Tibial artery (tissue), 4 donors: ENCODE data around the gene PFDN5.

Source experiments
- DNase-seq, 2 donors: peaks; one replicate each; pipeline ENCODE4 v3.0.0-alpha.2; 2019
- H3K27ac ChIP-seq, 2 donors: fragments of 200-600 bp; sonication (generic) in 1 of 2; 1 replicate in 1 of 2; 2 replicates in 1 of 2; pipeline ENCODE4 v1.5.1; 2018 to 2019; ENCODE audit warnings: mild to moderate bottlenecking in 1 of 2
- H3K27me3 ChIP-seq, 2 donors: fragments of 200-600 bp; sonication (generic) in 1 of 2; one replicate each; pipeline versions ENCODE4 v1.5.1 to v1.6.0; 2016 to 2019
- H3K36me3 ChIP-seq, 3 donors: fragments of 200-600 bp; sonication (generic) in 2 of 3; one replicate each; pipeline ENCODE4 v1.5.1; 2016 to 2019; ENCODE audit warnings: mild to moderate bottlenecking in 2 of 3
- H3K4me1 ChIP-seq, 4 donors: fragments of 200-600 bp; sonication (generic) in 2 of 4; 1 replicate in 3 of 4; 2 replicates in 1 of 4; pipeline ENCODE4 v1.5.1; 2016 to 2019
- H3K4me3 ChIP-seq, 2 donors: fragments of 200-600 bp; sonication (generic) in 1 of 2; 1 replicate in 1 of 2; 2 replicates in 1 of 2; pipeline ENCODE4 v1.5.1; 2018 to 2019; ENCODE audit warnings: mild to moderate bottlenecking in 2 of 2
- H3K9me3 ChIP-seq, 3 donors: fragments of 200-600 bp; sonication (generic) in 1 of 3; one replicate each; pipeline ENCODE4 v1.5.1; 2016 to 2019
- CTCF ChIP-seq, 2 experiments: fragments of 200-600 bp in 1 of 2; fragments of 450-650 bp in 1 of 2; IDR thresholded peaks; one replicate each; pipeline ENCODE4 v1.5.1; 2017 to 2019; ENCODE audit warnings: antibody characterized with exemption in 2 of 2, mild to moderate bottlenecking in 1 of 2, moderate library complexity in 1 of 2
- intact Hi-C: fragments of 100-400 bp; cut with DNase I; formaldehyde crosslinking; loops from one replicate; pipeline ENCODE4 v1.15.0; 2023; ENCODE audit warnings: low total_unique reads

PFDN5 gene

DNA sequence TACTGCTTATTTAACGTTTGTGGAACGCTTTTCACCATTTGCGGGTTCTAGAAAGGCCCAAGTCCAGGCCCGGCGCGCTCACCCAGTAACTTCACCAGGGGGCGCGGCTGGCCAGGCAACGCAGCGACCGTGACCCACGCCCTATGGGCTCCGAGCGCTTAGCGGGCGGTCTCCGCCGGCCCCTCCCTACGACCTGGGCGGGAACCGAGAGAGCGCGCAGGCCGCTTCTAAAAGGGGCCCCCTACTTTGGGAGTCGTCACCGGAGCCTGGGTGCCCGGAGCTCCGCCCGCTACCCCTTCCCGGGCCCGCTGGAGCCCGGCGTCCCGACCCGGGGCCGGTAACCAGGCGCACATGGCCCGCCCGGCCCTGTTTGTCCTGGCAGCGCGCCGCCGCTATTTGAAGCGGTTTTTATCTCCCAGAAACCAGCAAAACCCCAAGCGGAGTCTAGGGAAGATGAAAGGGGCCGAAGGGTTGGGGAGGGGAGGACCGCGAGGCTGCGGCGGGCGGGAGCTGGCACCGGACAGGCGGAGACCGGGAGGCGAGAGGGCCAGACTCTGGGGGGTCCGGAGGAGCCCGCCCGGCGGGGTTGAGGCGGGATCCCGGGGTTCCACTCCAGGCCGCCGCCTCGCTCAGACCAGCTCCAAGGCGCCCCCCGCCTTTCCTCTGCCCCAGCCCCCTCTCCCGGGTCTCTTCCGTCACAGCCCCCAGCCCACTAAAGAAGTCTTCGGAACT, 29.6 kb downstream of the PFDN5 start:
- peak; percentile 94 to 96 for DNase-seq
- H3K36me3 ChIP-seq = no peaks in the 10 kb centered on the region
- peak; percentile 80 to 81 for TF ChIP-seq CTCF (IDR thresholded peaks at IDR 0.05)
- H3K27me3 ChIP-seq = no peaks in the 10 kb centered on the region
- peak overlapping the region; percentile 69 to 84 for H3K4me3 ChIP-seq
- no peaks in the 10 kb centered on the region for H3K9me3 ChIP-seq
- intact Hi-C loops = loop anchor here (2.0 kb wide), 1 partner anchor 20 kb away; no protein-coding TSS in a partner anchor
- H3K4me1 ChIP-seq = peaks cover 8 to 37% (median 21%) of the 10 kb centered on the region in 4 donors
- H3K27ac ChIP-seq = peak overlapping the region; percentile 90 to 91

DNA sequence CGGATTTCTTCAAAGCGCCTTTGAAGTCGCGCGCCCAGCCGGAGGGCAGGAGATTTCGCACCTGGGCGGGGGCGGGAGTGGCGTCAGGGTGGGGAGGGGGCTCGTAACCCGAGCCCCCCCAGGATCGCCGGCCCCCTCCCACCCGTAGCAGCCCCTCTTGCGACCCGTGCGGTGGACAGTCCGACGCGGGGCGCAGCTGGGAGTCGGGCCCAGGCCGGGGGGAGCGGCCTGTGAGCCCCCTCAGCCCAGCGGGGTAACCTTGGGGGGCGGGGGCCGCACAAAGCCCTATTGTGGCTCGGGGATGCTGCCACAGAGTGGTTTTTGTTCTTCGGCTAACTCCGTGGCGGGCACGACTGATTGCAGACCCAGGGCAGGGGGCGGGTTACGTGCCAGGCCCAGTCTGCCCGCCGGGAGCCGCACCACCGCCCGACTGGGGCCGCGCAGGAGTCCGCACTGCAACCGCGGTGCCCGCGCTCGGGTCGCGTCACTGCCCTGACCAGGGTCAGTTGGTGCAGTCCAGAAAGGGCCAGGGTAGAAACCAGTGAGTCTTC, 30.2 kb downstream of the PFDN5 start:
- H3K4me3 ChIP-seq = peak overlapping the region; percentile 69 to 84
- peak overlapping the region; percentile 90 to 91 for H3K27ac ChIP-seq
- no peaks in the 10 kb centered on the region for H3K27me3 ChIP-seq
- H3K4me1 ChIP-seq = peaks cover 3 to 31% (median 15%) of the 10 kb centered on the region in 4 donors
- H3K36me3 ChIP-seq = no peaks in the 10 kb centered on the region
- DNase-seq = peak in 1 of 2 donors; percentile 74
- no peaks in the 10 kb centered on the region for H3K9me3 ChIP-seq
- intact Hi-C loops = loop anchor here (2.0 kb wide), 1 partner anchor 19 kb away; no protein-coding TSS in a partner anchor
- peak in 1 of 2 experiments; percentile 10 for TF ChIP-seq CTCF (IDR thresholded peaks at IDR 0.05)

DNA sequence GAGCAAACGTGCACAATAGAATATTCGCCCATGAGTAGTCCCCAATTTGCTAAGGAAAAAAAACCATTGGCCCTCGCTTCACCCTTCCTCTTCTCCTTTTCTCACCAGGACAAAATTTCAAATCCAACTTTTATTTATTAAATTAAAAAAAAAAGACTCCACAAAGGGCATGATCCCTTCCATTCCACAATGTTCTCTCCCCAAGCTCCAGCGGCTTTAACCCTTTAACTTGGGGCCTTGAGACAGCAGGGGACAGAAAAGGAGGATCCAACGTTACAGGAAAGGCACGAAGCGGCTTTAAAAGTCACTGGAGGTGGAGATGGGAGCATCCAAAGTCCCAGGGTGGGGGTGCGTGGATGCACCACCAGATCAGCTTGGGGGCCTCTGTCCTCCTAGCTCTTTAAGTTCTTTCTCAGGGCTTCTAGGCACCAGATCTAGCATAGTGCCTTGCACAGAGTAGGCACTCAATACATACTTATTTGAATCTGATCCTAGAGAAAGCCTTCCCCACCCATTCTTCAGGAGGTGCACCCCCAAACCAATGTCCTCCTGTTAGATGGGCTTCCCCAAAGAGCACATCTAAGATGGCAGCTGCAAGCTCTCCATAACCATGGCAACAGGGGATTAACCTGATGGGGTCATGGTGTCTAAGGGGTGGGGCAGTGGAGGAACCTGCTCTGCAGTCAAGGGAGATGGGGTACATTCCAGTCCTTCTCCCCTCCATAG, 31.3 kb downstream of the PFDN5 start:
- Histone ChIP-seq H3K27me3 (peaks cover 0 to 5% of the 10 kb centered on the region in 2 donors), H3K27ac (no peak overlapping the region), H3K36me3 (no peaks in the 10 kb centered on the region), H3K9me3 (no peaks in the 10 kb centered on the region), H3K4me1 (peaks cover 0 to 28% (median 13%) of the 10 kb centered on the region in 4 donors), H3K4me3 (no peak overlapping the region)
- TF ChIP-seq CTCF (IDR thresholded peaks at IDR 0.05) = no peak
- DNase-seq = no peak
- intact Hi-C loops = no loop called here

DNA sequence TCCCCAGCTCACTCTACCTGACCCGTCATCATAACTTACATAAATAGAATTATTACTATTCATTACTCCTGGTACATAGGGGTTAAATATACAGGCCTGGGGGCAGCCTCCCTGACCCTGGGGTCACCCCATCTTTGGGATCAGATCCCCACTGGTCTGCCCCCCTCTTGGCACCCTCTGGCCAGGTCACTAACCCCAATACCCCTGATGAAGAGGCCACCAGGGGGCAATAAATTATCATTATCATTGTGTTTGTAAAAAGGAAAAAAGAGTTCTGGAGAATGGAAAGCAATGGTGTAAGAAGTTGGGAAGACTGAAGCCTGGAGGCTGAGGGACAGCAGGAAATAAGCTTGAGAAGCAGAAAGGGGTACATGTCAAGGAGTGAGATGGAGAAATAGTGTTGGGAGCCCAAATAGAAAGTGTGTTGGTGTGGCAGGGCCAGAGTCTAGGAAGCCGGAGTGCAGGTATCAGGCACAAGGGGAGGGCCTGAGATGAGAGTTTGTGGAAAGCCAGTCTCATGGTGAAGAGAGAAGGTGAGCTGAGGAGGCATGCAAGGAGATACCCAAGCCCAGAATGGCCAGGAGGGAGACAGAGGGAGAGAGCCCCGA, 32.2 kb downstream of the PFDN5 start:
- no peak overlapping the region for H3K27ac ChIP-seq
- peaks cover 0 to 12% of the 10 kb centered on the region in 2 donors for H3K27me3 ChIP-seq
- H3K9me3 ChIP-seq = no peaks in the 10 kb centered on the region
- no peaks in the 10 kb centered on the region for H3K36me3 ChIP-seq
- intact Hi-C loops = no loop called here
- no peak overlapping the region for H3K4me3 ChIP-seq
- TF ChIP-seq CTCF (IDR thresholded peaks at IDR 0.05) = peak in 1 of 2 experiments; percentile 21
- DNase-seq = no peak
- H3K4me1 ChIP-seq = peaks cover 0 to 23% (median 9%) of the 10 kb centered on the region in 4 donors

- H3K9me3 ChIP-seq = no peaks in the 10 kb centered on the region
- DNase-seq = no peak
- peaks cover 0 to 17% of the 10 kb centered on the region in 2 donors for H3K27me3 ChIP-seq
- no peak overlapping the region for H3K4me3 ChIP-seq
- H3K4me1 ChIP-seq = peaks cover 0 to 23% (median 9%) of the 10 kb centered on the region in 4 donors
- H3K36me3 ChIP-seq = no peaks in the 10 kb centered on the region
- intact Hi-C loops = no loop called here
- H3K27ac ChIP-seq = no peak overlapping the region
- no peak for TF ChIP-seq CTCF (IDR thresholded peaks at IDR 0.05)
Measured at GRCh38 chr12:53328043-53328435, 32.7 kb downstream of the PFDN5 start.
